Pons (tissue), 1 donor: Measurements from ENCODE around the gene RIN3.

Source experiments
- DNase-seq: peaks from one replicate; pipeline ENCODE4 v3.0.0-alpha.2; 2016; ENCODE audit warnings: low spot score

The RIN3 gene

DNA sequence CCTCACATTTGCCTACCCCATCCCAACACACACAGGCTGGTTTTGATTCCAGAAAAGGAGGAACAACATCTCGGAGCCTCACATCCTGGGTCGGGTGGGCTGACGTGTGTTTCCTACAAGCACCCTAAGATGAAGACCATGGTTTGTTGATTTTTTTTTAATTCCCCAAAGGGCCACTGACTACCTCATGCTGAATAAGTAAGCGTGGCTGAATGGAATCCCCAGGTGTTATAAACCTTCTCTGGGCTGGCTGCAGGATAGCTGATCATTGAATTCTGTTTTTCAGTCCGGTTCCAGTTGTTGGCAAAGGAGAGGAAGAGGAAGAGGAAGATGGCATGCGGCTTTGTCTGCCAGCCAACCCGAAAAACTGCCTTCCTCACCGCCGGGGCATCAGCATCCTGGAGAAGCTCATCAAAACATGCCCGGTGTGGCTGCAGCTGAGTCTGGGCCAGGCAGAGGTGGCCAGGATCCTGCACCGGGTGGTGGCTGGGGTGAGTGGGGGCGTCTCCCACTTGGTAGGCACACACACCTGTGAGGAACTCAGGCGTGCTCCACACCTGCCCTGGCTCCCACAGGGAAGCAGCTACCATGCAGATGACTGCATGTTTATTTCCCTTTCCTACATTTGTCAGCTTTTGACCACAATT lies 42.0 kb downstream of the RIN3 start:
- no peak for DNase-seq

DNA sequence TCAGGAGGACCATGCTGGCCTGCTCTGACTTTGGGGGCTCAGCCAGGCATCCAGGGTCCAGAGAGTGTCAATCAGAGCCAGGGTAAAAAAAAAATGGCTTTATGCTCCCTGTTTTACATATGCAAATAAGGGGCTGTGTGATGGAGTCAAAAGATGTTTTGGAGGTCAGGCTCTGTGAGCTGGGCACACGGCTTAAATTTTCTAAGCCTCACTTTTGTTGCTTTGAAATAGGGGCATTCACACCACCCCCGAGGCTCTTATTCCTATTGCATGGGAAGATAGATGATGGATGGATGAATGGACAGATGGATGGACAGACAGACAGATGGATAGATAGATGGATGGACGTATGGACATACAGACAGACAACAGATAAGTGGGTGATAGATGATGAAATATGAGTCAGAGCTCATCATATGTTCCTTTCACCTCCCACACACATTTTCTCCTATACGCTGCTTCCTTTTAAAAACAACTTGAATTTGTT lies 42.7 kb downstream of the RIN3 start:
- no peak for DNase-seq

DNA sequence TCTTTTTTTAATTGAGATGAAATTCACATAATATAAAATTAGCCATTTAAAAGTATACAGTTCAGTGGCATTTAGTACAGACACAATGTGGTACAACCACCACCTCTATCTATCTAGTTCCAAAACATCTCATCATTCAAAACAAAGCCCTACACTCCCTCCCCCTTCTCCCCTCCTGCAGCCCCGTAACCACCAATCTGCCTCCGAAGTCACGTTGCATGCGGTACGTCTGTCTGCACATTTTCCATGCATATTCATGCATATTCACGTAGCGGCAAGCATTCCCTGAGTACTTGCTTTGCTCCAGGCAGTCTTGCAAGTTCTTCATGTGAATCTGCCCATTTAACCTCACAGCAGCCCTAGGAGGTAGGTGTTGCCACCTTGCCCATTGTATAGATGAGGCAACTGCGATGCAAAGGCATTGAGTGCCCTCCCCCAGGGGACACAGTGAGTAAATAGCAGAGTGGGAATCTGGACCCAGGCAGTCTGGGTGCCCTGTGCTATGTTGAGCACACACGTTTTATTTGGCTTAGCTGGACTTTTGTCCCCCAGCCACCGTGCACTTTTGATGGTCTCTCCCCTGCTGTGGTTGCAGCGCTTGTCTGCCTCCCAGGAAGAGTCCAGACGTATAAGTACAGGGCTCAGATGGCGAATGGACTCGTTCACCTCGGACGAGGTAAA lies 43.4 kb downstream of the RIN3 start:
- DNase-seq: no peak

DNA sequence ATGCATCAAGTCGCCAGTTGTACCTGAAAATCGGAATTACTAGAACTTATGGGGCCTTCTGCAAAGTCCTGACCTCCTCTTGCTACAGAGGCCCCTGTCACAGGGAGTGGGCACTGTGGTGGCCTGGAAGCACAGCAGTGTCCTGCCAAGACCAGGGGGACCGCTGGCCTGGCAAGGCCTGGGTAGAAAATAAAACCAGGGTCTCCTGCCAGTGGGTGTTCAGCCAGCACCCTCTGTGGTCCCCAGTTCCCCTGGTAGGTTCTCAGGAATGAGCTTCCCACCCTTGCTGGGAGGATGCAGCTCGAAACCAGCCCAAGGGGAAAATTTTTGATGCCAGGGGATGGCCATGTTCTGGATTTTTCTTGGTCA lies 43.9 kb downstream of the RIN3 start:
- no peak for DNase-seq

DNA sequence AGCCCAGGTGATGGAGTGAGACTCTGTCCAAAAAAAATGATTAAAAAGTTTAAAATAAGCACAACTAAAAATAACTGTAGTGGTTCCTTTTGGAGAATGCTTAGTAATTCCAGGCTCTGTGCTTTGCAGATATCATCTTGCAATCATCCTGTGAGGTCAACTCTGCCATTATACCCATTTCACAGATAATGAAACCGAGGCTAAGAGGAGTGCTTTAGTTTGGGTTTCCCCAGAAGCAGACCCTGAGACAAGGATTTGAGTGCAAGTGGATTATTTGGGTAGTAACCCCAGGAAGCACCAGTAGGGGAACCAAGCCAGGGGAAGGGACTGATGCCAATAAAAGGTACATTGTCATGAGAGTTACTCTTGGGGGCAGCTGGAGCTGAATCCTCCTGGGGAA lies 44.7 kb downstream of the RIN3 start:
- no peak for DNase-seq

DNA sequence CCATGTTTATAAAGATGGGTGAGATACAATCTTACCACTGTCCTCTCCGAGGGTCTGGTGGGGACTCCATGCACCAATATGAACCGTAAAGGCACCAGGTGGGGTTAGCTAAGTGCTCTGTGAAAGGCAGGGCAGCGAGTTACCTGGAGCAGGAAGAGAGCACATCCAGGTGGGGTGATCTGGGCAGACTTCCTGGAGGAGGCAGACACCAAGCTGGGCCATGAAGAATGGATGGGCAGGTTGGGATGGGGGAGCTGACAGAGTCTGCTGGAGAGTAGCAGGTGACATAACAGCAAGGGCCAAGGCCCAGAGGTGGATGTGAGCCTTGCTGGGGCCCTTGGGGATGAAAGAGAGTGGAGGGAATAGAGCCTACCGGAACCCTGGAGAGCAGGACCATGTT lies 45.9 kb downstream of the RIN3 start:
- no peak for DNase-seq

DNA sequence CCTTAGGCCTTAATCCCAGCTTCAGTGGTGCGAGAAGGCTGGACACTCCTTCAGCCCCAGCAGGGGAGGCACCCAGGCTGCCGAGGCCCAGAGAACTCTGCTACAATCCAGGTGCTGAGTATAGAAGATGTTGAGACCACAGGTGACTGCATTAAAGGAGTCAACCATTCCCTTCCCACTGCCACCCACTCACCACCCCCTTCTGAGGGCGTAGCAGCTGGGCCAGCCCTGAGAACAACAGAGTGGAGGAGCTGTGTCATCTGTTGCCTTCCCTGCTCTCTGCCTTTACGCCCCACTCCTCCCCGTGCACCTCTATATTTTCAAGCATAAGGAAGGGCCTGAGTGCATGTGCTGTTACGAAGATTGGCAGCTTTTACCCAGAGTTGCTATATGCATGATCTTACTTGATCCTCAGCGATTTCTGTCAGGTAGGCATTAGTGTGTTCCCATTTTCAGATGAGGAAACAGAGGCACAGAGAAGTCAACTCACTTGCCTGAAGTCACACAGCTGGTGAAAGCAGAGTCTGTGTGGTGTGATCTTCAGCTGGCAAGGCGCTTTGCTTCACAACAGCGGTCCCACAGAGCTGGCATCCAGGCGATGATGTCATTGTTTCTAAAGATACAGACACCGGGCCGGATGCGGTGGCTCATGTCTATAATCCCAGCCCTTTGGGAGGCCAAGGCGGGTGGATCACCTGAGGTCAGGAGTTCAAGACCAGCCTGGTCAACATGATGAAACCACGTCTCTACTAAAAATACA lies 46.7 kb downstream of the RIN3 start:
- no peak for DNase-seq

DNA sequence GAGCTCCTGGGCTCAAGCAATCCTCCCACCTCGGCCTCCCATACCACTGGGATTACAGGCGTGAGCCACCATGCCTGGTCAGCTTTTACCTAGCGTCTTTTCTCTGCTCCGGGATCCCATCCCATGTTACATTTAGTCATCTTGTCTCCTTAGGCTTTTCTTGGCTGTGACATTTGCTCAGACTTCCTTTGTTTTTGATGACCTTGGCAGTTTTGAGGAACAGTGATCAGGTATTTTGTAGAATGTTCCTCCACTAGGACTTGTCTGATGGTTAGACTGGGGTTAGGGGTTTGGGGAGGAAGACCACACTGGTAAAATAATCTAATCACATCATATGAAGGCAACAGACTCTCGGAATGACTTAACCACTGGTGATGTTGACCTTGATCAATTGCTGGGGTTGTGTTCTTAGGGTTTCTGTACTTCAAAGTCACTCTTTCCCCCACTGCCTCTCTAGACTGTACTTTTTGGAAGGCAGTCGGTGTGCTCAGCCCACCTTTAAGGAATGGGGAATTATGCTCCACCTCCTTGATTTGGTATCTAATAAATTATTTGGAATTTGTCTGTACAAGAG lies 48.4 kb downstream of the RIN3 start:
- no peak for DNase-seq

DNA sequence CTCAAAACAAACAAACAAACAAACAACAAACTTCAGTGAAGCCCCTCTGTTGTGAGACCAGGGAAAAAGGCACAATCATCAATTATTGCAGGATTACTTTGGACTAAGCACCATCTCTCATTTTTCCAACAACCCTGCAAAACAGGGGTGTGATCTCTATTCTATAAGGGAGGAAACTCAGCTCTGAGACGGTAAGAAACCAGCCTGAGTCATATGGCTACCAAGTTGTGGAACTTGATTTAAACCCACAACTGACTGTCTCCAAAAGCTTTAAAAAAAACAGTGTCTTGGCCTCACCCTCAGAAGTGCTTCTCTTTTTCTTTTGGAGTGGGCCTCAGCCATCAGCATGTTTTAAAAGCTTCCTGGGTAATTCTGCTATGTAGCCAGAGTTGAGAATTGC lies 49.8 kb downstream of the RIN3 start:
- peak; percentile 78 for DNase-seq

DNA sequence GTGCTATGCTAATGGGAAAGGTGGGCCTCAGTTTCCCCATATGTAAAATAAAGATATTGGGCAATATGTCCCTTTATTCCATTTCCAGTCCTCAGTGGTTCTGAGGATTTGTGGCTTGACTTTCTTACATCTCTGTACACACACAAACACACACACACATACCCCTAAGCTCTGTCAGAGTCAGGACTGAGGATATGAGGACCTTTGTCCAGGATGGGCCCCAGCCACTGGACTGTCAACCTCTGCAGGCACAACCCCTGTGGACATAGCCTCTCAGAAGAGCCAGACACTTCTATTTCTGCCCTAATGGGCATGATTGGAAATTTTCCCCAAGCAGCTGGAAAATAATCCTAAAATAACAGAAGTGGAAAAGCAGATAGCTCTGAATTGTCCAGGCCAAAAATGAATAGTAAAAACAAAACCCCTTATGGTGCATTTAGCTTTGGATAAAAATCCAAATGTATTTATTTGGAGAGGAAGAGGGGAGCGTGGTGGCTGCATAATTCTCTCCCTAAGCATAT lies 50.2 kb downstream of the RIN3 start:
- DNase-seq: no peak

DNA sequence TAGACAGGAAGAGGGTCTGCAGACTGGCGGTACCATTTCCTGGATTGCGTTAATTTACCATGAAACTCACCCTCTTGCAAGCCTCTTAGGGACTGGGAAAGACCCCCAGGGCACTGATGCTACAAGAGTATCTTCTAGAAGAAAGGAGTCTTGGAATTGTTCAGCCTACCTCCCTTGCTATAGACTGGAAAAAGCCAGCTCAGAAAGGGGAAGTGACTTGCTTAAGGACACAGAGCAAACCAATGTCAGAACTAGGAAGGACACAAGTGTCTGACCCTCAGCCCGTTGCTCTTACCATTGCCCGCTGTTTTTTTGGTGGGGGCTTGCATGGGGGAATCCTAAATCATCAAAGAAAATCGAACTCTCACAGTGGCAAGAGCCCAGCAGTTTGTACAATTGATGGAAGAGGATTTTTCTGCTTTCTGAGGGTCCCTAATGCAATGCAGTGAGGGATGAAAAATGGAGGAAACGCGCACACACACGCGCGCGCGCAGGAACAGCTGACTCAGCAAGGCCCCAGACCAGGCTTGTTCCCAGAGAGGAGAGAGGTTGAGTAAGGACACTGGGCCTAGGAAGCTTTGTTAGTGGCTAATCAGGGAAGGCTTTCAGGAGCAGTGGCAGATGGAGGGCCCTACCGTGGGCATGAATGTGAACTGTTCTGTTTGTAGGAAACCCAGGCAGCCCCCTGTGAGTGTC lies 50.9 kb downstream of the RIN3 start:
- peak; percentile 32 for DNase-seq

DNA sequence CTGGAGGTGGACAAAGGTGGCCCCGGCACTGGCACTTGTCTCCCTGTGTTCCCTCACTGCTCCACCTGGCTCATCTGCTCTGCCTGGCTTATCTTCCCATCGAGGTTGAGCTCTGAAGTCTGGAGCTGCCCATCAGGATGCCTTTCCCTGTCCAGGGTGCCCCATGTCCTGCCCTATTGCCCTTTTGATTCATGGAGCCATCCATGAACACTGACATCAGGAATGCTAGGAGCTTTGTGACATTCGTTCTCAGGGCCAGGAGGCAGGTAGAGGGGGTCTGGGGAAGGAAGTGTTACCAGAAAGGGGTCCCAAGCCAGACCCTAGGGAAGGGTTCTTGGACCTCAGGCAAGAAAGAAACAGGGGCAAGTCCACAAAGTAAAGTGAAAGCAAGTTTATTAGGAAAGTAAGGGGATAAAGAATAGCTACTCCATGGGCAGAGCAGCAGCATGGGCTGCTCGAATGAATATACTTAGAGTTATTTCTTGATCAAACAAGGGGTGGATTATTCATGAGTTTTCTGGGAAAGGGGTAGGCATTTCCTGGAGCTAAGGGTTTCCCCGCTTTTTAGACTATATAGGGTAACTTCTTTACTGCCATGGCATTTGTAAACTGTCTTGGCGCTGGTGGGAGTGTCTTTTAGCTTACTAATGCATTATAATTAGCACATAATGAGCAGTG lies 51.6 kb downstream of the RIN3 start:
- DNase-seq: no peak

DNA sequence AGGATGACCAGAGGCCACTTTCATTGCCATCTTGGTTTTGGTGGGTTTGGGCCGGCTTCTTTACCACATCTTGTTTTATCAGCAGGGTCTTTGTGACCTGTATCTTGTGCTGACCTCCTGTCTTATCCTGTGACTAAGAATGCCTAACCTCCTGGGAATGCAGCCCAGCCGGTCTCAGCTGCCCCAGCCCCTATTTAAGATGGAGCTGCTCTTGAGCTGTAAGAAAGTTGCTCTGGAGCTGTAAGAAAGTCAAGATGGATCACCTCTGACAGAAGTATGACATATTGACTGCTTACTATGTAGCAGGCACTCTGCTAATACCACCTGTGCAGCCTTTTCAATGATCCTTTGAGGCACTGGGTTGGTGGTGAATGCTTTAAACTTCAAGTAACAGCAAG lies 52.1 kb downstream of the RIN3 start:
- no peak for DNase-seq

DNA sequence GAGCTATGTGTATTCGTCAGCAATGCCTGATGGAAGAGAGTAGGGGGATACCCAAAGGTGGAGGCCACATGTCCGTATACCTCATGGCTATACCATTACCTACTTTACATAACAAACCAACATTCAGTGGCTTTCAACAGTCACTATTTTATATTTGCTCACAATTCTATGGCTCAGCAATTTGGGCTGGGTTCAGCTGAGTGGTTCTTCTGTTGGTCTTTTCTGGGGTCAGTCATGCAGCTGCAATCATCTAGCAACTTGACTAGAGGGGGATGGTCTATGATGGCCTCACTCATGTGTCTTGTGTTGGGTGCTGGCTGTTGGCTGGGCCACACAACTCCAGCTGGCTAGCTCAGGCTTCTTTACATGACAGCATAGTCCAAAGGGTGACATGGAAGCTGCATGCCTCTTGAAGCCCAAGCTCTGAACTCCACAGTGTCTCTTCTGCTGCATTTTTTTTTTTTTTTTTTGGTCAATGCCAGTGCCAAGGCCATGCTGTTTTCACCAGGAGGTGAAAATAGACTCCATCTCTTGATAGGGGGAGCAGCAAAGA lies 53.7 kb downstream of the RIN3 start:
- DNase-seq: no peak

DNA sequence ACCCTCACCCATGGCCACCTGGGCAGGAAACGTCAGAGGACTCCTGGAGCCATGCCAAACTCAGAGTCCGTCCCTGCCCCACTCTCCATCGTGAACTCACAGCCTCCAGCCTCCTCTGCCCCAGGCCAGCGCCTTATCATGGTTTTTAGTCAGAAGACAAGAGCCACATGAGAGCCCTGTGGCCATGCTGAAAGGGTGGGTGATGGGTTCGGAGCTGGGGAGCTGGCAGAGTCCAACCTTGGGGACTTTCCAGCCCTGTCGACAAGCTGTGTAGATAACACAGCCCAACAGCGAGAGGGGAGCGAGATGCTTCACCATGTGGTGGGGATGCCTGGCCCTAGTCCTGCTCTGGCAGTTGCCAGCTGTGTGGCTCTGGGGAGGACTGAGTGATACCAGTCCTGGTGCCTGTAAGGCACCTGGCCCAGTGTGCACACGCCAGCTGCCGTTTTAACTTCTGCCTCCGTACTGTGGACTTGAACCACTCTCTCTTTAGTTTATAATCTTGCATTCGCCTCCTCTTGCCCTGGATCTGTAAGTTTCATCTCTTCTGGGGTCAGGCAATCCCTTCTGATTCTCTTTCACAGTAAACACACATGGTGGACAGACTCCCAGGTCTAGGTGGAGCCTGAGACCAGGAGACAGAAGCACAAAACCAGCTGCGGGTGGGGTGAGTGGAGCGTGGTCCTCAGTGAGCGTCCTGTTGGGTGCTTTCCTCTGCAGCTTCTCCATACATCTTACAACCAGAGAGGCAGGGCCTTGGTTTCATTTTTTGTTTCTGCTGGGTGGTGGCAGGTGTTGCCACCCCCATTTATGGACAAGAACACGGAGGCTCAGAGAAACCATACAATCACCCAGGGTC lies 55.3 kb downstream of the RIN3 start:
- no peak for DNase-seq

DNA sequence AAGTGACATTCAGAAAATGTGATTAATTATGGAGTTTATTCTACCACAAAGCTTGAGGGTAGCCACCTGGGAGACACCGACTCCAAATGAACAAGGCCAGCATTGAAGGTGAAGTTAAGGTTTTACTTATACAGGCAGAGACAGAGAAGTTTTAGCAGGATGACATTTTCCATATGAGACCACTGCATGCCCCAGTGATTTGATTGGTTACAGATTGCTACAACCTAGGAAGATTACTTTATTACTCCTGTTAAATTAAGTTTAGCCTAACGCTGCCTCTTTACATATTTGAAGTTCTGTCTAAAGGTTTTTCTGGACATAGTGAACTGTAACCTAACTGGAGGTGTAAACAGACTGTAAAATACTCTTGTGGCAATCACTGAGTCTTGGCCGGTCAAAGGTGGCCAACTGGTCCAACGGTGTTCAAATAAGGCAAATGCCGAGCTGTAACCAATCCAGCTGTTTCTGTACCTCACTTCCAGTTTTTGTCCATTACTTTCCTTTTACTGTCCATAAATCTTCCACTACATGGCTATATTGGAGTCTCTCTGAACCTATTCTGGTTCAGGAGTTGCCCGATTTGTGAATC lies 57.2 kb downstream of the RIN3 start:
- no peak for DNase-seq

DNA sequence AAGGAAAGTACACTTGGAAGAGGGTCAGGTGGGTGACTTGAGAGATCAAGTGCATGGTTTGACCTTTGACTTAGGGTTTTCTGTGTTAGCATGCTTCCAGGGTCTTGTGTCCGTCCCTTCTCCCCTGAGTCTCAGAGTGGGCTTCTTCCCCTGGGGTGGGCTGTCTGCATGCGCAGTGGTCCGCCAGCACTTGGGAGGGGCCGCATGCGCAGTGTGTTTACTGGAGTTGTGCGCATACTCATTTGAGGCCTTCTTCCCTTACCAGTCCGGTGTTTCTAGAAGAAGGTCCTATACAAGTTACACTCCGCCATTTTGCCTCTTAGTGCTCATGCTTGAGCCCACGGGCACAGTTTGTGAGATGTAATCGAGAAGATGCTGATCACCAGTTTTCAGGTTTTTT lies 58.5 kb downstream of the RIN3 start:
- DNase-seq: no peak

DNA sequence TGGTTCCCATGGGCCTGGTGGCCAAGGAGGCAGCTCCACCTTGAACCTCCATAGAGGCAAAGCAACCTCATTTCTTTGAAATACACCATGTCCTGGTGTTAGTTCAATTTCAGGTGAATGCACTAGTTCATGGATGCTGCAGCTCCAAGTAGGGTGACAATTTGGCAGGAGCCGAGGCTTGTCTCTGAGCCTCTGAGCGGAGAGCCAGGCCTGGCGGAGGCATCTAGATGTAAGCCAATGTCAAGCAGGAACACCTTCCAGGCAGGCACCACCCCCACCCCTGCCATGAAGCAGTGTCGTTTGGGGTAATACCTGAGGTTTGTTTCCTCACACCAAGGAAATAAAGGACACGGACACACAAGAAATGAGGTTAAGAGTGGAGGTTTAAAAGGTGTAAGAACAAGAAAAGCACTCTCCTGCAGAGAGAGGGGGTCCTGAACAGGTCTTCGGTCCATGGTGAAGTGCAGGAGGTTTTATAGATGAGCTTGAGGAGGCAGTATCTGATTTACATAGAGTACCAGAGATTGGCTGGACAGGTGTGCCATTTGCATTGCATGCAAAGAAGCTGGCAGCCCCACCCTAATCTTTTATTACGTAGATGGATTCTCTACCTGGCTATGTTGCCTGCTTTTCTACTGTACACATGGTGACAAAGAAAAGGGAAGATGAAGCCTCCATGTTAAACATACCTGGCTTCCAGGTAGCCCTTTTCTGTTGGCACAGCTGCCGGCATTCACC lies 60.3 kb downstream of the RIN3 start:
- DNase-seq: no peak
